Endodermal cell (in vitro differentiated cells): Measurements from ENCODE around the gene MXD3. TPM values are rescaled to one million over a fixed set of nuclear protein-coding genes. Genes with fewer than 3 reads are reported as not detected.
"Not testable (repeated sequence)": the region's sequence is repeated elsewhere in the genome, so short reads cannot be mapped to it uniquely, and the experiment has no call there.

Source experiments
- DNase-seq: peaks from one replicate; pipeline ENCODE4 v3.0.0-alpha.2; 2017
- H3K27ac ChIP-seq: 2 replicates; pipeline ENCODE4 v1.5.1; 2013; ENCODE audit warnings: mild to moderate bottlenecking, low read depth, low read length, moderate library complexity
- H3K27me3 ChIP-seq: 2 replicates; pipeline ENCODE4 v1.6.1; 2013; ENCODE audit warnings: mild to moderate bottlenecking, low read length, moderate library complexity; ENCODE audit not compliant: insufficient read depth, control insufficient read depth, poor library complexity, severe bottlenecking
- H3K36me3 ChIP-seq: 2 replicates; pipeline ENCODE4 v1.7.0; 2013; ENCODE audit warnings: mild to moderate bottlenecking, low read length, moderate library complexity; ENCODE audit not compliant: control insufficient read depth, insufficient read depth
- H3K4me1 ChIP-seq: one replicate; pipeline ENCODE4 v1.7.0; 2013; ENCODE audit warnings: low read length; ENCODE audit not compliant: control insufficient read depth, insufficient read depth
- H3K4me3 ChIP-seq: 2 replicates; pipeline ENCODE4 v1.5.1; 2013; ENCODE audit warnings: mild to moderate bottlenecking, low read length, moderate library complexity
- H3K9ac ChIP-seq: 2 replicates; pipeline ENCODE4 v1.6.1; 2013; ENCODE audit warnings: mild to moderate bottlenecking, low read length, moderate library complexity; ENCODE audit not compliant: poor library complexity, severe bottlenecking; ENCODE audit errors: extremely low read depth
- H3K9me3 ChIP-seq: 2 replicates; pipeline ENCODE4 v1.6.1; 2013; ENCODE audit warnings: mild to moderate bottlenecking, low read length, moderate library complexity; ENCODE audit not compliant: control insufficient read depth
- H3K27ac Mint-ChIP-seq: 2 replicates; pipeline ENCODE4 v1.8.0; 2020; ENCODE audit warnings: mixed read lengths
- H3K27me3 Mint-ChIP-seq: 2 replicates; pipeline ENCODE4 v1.8.0; 2021; ENCODE audit warnings: mild to moderate bottlenecking, mixed read lengths; ENCODE audit not compliant: insufficient read depth
- H3K36me3 Mint-ChIP-seq: 2 replicates; pipeline ENCODE4 v1.8.0; 2020; ENCODE audit warnings: low read depth, mixed read lengths
- H3K4me1 Mint-ChIP-seq: 2 replicates; pipeline ENCODE4 v1.8.0; 2020; ENCODE audit warnings: mixed read lengths
- H3K4me3 Mint-ChIP-seq: 2 replicates; pipeline ENCODE4 v1.8.0; 2020; ENCODE audit warnings: mild to moderate bottlenecking, moderate library complexity, mixed read lengths
- H3K9me3 Mint-ChIP-seq: 2 replicates; pipeline ENCODE4 v1.8.0; 2020; ENCODE audit warnings: mild to moderate bottlenecking, mixed read lengths
- WGBS, 2 experiments: methylation state at CpG; one replicate each; pipeline versions ENCODE4 v1.1.5 to v1.1.7; 2013; ENCODE audit warnings: missing lambda C conversion rate in 2 of 2, mixed read lengths in 1 of 2; ENCODE audit not compliant: insufficient coverage in 1 of 2, insufficient read length in 1 of 2; 5-methylcytosine and 5-hydroxymethylcytosine counted together
- total RNA-seq, 2 donors: library from RNA; stranded (reverse); fragmentation: NEBNext Ultra II Directional in 1 of 2; extraction: Animal tissue kit (Norgen Biotek cat#: 25700) in 1 of 2; gene quantifications; 2 replicates in 1 of 2; 3 replicates in 1 of 2; pipeline ENCODE4 v1.2.1, GENCODE V29; 2021
- TF ChIP-seq, protein P1 (sequence below): fragments of 200-600 bp; sonication (generic); conservative IDR thresholded peaks from 2 replicates; pipeline ENCODE4 v1.5.0; 2021; ENCODE audit warnings: antibody characterized with exemption, mild to moderate bottlenecking

Gene MXD3
- total RNA-seq, 2 donors from 2014 or later: 14.2 to 20.4 TPM

DNA sequence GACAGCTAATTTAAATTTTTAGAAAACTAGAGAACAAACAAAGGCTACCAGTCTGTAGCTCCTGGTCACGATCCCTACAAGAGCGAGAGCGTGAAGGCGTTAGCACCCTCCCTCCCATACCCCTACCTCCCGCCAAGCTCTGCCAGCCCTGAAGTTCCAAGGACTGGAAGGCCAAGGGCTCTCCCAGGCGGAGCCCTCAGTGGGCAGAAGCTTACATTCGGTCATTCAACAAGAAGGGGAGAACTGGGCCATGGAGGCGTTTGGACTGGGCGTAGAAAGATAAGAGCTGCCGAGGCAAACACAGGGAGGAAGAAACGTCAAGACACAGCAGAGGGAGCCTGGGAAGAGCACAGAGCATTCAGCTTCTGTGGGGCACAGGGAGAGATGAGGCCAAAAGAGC lies 3.0 kb downstream of the MXD3 start:
- H3K27me3 Mint-ChIP-seq: peaks cover 3% of the 10 kb centered on the region
- H3K4me1 ChIP-seq: peaks cover 5% of the 10 kb centered on the region
- no peaks in the 10 kb centered on the region for H3K9me3 Mint-ChIP-seq
- no peak overlapping the region for H3K4me3 Mint-ChIP-seq
- H3K36me3 Mint-ChIP-seq: peaks cover 30% of the 10 kb centered on the region
- 92 to 96% methylated on average over 8 to 11 of the region's 11 CpGs for WGBS, 2 experiments
- H3K4me1 Mint-ChIP-seq: peaks cover 21% of the 10 kb centered on the region
- H3K9ac ChIP-seq: no peak overlapping the region
- peak overlapping the region; percentile 72 for H3K27ac Mint-ChIP-seq
- peaks cover 30% of the 10 kb centered on the region for H3K36me3 ChIP-seq
- H3K4me3 ChIP-seq: no peak overlapping the region
- TF ChIP-seq, protein P1, sequence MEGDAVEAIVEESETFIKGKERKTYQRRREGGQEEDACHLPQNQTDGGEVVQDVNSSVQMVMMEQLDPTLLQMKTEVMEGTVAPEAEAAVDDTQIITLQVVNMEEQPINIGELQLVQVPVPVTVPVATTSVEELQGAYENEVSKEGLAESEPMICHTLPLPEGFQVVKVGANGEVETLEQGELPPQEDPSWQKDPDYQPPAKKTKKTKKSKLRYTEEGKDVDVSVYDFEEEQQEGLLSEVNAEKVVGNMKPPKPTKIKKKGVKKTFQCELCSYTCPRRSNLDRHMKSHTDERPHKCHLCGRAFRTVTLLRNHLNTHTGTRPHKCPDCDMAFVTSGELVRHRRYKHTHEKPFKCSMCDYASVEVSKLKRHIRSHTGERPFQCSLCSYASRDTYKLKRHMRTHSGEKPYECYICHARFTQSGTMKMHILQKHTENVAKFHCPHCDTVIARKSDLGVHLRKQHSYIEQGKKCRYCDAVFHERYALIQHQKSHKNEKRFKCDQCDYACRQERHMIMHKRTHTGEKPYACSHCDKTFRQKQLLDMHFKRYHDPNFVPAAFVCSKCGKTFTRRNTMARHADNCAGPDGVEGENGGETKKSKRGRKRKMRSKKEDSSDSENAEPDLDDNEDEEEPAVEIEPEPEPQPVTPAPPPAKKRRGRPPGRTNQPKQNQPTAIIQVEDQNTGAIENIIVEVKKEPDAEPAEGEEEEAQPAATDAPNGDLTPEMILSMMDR: no peak
- DNase-seq: peak; percentile 43
- H3K9me3 ChIP-seq: no peaks in the 10 kb centered on the region
- H3K27ac ChIP-seq: no peak overlapping the region
- no peaks in the 10 kb centered on the region for H3K27me3 ChIP-seq

DNA sequence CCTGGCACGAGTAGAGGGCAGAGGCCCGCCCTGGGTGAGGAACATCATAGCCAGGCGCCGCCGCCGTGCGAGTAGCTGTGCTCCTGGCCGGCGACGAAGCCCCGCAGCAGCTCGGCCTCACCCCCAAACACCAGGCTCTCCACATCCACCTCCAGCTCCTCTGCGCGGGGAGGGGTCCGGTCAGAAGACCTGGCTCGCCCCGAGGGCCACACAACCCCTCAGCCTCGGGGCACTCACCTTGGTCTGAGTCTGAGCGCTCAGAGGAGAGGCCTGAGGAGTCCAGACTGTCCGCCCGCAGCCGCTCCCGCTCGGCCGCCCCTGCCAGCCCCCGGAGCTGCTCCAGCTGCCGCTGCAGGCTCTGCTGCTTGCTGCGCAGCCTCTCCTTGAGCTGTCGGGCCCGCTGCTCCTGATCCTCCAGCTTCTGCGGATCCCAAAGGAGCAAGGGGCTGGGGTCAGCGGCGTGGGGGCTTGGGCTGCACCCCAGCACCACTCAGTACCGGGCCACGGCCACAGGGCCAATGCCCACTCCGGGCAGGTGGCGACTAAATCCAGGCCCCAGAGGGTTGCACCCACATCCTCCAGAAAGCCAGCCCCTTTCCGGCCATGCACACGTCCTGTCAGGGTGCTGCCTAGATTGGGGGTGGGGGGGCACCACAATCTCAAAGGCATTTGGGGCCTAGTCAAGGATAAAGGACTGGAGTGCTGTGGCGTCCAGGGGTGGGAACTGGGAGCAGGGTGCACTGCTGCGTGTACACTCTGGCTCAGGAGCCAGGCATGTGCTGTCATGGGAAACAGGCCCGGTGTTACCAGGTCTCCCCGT lies 3.9 kb downstream of the MXD3 start:
- H3K9me3 Mint-ChIP-seq: no peaks in the 10 kb centered on the region
- Histone ChIP-seq H3K27ac (no peak overlapping the region), H3K27me3 (no peaks in the 10 kb centered on the region), H3K9ac (no peak overlapping the region), H3K36me3 (peaks cover 30% of the 10 kb centered on the region), H3K9me3 (no peaks in the 10 kb centered on the region), H3K4me3 (no peak overlapping the region), H3K4me1 (peaks cover 5% of the 10 kb centered on the region)
- peaks cover 3% of the 10 kb centered on the region for H3K27me3 Mint-ChIP-seq
- peaks cover 30% of the 10 kb centered on the region for H3K36me3 Mint-ChIP-seq
- 94 to 97% methylated on average over 24 to 43 of the region's 43 CpGs for WGBS, 2 experiments
- H3K4me1 Mint-ChIP-seq: peaks cover 18% of the 10 kb centered on the region
- H3K27ac Mint-ChIP-seq: no peak overlapping the region
- TF ChIP-seq, protein P1: no peak
- H3K4me3 Mint-ChIP-seq: no peak overlapping the region
- no peak for DNase-seq

DNA sequence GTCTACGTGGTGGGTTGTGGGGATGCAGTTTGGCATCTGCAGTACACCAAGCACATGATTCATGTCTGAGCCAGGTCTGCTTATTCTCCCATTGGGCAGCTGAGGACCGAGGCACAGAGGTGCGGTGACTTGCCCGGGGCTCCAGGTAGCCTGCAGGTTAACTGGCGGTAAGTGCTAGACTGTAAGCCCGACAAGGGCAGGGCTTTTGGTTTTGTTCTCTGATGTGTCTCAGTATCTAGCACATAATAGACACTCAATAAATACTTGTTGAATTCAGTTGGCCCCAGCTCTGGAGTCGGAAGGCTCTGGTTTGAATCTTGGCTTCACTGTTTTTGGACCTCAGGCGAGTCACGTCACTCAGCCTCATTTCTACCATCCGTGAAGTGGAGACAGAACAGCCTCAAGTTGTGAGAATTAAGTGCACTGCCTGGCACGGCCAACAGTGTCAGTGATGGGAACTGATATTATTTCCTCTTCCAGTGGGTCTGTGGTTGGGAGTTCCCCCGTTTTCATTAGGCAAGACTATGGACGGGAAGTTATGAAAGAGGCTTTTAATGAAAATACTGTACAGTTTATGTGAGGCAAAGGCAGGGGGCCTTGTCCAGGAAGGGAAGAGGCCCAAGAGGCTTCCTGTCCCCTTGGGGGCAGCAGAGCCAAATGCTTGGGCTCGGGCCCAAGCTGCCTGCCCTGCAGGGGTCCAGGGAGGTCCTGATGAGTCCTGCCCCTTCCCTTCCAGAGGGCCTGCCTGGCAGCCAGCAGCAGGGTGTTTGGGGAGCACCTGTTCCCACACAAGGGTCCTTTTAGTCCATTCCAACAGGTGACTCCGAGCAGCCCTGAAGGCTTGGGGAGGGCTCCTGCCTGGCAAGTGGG lies 4.8 kb downstream of the MXD3 start:
- peak; percentile 74 for DNase-seq
- H3K4me3 Mint-ChIP-seq: no peak overlapping the region
- 94 to 96% methylated on average over 9 to 15 of the region's 15 CpGs for WGBS, 2 experiments

DNA sequence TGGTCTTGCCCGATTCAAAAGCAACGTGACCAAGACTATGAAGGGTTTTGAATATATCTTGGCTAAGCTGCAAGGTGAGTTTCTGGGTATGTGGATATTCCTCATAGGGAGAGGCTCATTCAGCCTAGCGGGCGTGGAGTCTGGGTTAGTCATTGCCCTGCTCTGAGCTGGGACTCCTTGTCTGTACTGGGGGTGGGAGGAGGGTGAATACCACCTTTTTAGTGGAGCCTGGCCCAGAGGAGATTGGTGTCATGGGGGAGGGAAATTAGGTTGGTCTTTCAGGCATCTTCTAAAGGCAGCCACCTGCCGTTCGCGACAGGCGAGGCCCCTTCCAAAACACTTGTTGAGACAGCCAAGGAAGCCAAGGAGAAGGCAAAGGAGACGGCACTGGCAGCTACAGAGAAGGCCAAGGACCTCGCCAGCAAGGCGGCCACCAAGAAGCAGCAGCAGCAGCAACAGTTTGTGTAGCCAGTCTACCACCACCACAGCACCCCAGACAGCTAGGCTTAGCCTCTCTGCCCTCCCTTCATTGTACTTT lies 5.5 kb downstream of the MXD3 start:
- 93 to 100% methylated on average over 1 to 11 of the region's 11 CpGs for WGBS, 2 experiments
- peaks cover 30% of the 10 kb centered on the region for H3K36me3 Mint-ChIP-seq
- H3K27me3 Mint-ChIP-seq, H3K9ac ChIP-seq, H3K9me3 Mint-ChIP-seq, H3K9me3 ChIP-seq, H3K4me3 ChIP-seq, H3K27ac ChIP-seq, H3K27me3 ChIP-seq: not testable (repeated sequence)
- peak overlapping the region; percentile 35 for H3K27ac Mint-ChIP-seq
- H3K36me3 ChIP-seq: peaks cover 38% of the 10 kb centered on the region
- peaks cover 10% of the 10 kb centered on the region for H3K4me1 ChIP-seq
- H3K4me3 Mint-ChIP-seq: peak overlapping the region; percentile 81
- peak; percentile 29 for DNase-seq
- peaks cover 24% of the 10 kb centered on the region for H3K4me1 Mint-ChIP-seq

More for the DNA sequence above, 4.8 kb downstream of the MXD3 start:
- Mint-ChIP-seq H3K9me3 (no peaks in the 10 kb centered on the region), H3K4me1 (peaks cover 23% of the 10 kb centered on the region), H3K27me3 (peaks cover 3% of the 10 kb centered on the region), H3K27ac (no peak overlapping the region), H3K36me3 (peaks cover 30% of the 10 kb centered on the region)
- Histone ChIP-seq H3K36me3 (peaks cover 30% of the 10 kb centered on the region), H3K27me3 (no peaks in the 10 kb centered on the region), H3K9ac (no peak overlapping the region), H3K4me1 (peaks cover 5% of the 10 kb centered on the region), H3K27ac (no peak overlapping the region), H3K4me3 (no peak overlapping the region), H3K9me3 (no peaks in the 10 kb centered on the region)
- TF ChIP-seq, protein P1: peak; percentile 44
